NT2/D1 (cell line): ENCODE results near the gene HOTAIR.
A peak's percentile ranks its signal among the peaks of the same experiment; 100 is the strongest.

Source experiments
- DNase-seq: peaks from one replicate; pipeline ENCODE4 v3.0.0-alpha.2; 2011; ENCODE audit warnings: low read depth, low spot score
- H3K27me3 ChIP-seq: 2 replicates; pipeline ENCODE4 v1.6.0; 2011; ENCODE audit warnings: mild to moderate bottlenecking; ENCODE audit not compliant: insufficient read length, insufficient read depth
- H3K36me3 ChIP-seq: 2 replicates; pipeline ENCODE4 v1.6.1; 2011; ENCODE audit warnings: mild to moderate bottlenecking, low read length, mixed read lengths; ENCODE audit not compliant: insufficient read depth, insufficient read length
- H3K4me1 ChIP-seq: 2 replicates; pipeline ENCODE4 v1.5.1; 2011; ENCODE audit not compliant: insufficient read depth, insufficient read length
- H3K4me3 ChIP-seq: 2 replicates; pipeline ENCODE4 v1.5.1; 2011; ENCODE audit warnings: low read depth; ENCODE audit not compliant: insufficient read length
- H3K9ac ChIP-seq: 2 replicates; pipeline ENCODE4 v1.6.0; 2011; ENCODE audit warnings: low read depth; ENCODE audit not compliant: insufficient read length
- H3K9me3 ChIP-seq: 2 replicates; pipeline ENCODE4 v1.5.1; 2011; ENCODE audit warnings: mild to moderate bottlenecking, low read length; ENCODE audit not compliant: insufficient read depth
- SUZ12 ChIP-seq: IDR thresholded peaks from 2 replicates; pipeline ENCODE4 v1.6.1; 2011; ENCODE audit not compliant: insufficient read length, insufficient read depth; ENCODE audit errors: extremely low read depth
- YY1 ChIP-seq: IDR thresholded peaks from 2 replicates; pipeline ENCODE4 v1.6.1; 2011; ENCODE audit not compliant: insufficient read length, insufficient read depth
- ZNF274 ChIP-seq: IDR thresholded peaks from 2 replicates; pipeline ENCODE4 v1.6.1; 2011; ENCODE audit warnings: mild to moderate bottlenecking, low read depth, low read length

The HOTAIR gene

GRCh38 chr12:53971129-53971528, 3.6 kb downstream of the HOTAIR start:
- Histone ChIP-seq H3K36me3 (no peaks in the 10 kb centered on the region), H3K9me3 (no peaks in the 10 kb centered on the region), H3K9ac (no peak overlapping the region), H3K27me3 (peaks cover 100% of the 10 kb centered on the region), H3K4me3 (no peak overlapping the region), H3K4me1 (peaks cover 8% of the 10 kb centered on the region)
- no peak for DNase-seq
- no peak for TF ChIP-seq YY1
- TF ChIP-seq SUZ12: peak; percentile 52

GRCh38 chr12:53970451-53970850, 4.3 kb downstream of the HOTAIR start:
- Histone ChIP-seq H3K27me3 (peaks cover 100% of the 10 kb centered on the region), H3K4me1 (peaks cover 4% of the 10 kb centered on the region), H3K9me3 (no peaks in the 10 kb centered on the region), H3K36me3 (no peaks in the 10 kb centered on the region), H3K9ac (no peak overlapping the region), H3K4me3 (no peak overlapping the region)
- DNase-seq: no peak
- TF ChIP-seq YY1 (no peak), SUZ12 (no peak), ZNF274 (no peak)

GRCh38 chr12:53969588-53970259, 5.0 kb downstream of the HOTAIR start:
- no peak overlapping the region for H3K4me3 ChIP-seq
- H3K36me3 ChIP-seq: no peaks in the 10 kb centered on the region
- no peak overlapping the region for H3K9ac ChIP-seq
- H3K4me1 ChIP-seq: peaks cover 4% of the 10 kb centered on the region
- no peak for DNase-seq
- no peaks in the 10 kb centered on the region for H3K9me3 ChIP-seq
- peaks cover 100% of the 10 kb centered on the region for H3K27me3 ChIP-seq
- TF ChIP-seq SUZ12 (no peak), YY1 (no peak), ZNF274 (no peak)

GRCh38 chr12:53968214-53969127, 6.3 kb downstream of the HOTAIR start:
- DNase-seq: no peak
- Histone ChIP-seq H3K36me3 (no peaks in the 10 kb centered on the region), H3K4me3 (no peak overlapping the region), H3K4me1 (peaks cover 4% of the 10 kb centered on the region), H3K27me3 (peaks cover 100% of the 10 kb centered on the region), H3K9me3 (no peaks in the 10 kb centered on the region), H3K9ac (no peak overlapping the region)
- TF ChIP-seq ZNF274 (no peak), YY1 (no peak), SUZ12 (no peak)

GRCh38 chr12:53967421-53967925, 7.3 kb downstream of the HOTAIR start:
- peaks cover 100% of the 10 kb centered on the region for H3K27me3 ChIP-seq
- H3K9me3 ChIP-seq: no peaks in the 10 kb centered on the region
- no peaks in the 10 kb centered on the region for H3K36me3 ChIP-seq
- H3K9ac ChIP-seq: no peak overlapping the region
- no peaks in the 10 kb centered on the region for H3K4me1 ChIP-seq
- H3K4me3 ChIP-seq: no peak overlapping the region
- no peak for TF ChIP-seq ZNF274
- no peak for TF ChIP-seq YY1
- no peak for TF ChIP-seq SUZ12
- no peak for DNase-seq

DNA sequence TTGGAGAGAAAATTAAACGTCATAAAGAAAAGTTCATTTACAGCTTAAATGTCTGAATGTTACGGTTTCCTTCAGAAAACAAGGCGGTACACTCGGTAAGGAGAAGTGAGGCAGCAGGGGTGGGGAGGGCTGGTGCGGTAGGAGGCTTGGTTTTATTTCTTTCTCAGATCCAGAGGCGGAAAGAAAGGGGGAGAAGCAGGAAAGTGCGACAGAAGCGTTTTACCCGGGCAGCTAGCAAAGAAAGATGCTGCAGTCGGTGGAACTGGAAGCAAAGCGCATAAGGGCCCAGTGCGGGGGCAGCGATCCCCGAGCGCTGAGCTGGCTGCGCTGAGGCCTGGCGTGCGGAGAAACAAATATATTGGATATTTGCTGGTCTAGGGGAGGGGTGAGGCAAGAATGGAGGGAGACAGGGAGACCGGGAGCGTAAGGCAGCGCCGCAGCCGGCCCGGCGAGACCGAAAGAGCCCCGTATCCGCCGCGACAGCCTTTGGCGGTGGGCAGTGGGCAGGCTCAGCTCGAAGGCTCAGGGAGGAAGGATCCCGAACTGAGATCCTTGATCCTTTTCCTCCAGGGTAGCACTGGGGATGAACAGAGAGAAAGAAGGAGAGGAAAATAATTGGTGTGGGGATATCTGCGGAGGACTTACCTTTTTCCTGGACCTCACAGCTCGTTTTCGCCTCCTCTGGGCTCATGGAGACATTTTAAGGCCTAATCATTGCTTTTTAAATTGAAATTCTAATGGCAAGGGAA, 8.2 kb downstream of the HOTAIR start:
- peak overlapping the region; percentile 12 for H3K4me3 ChIP-seq
- no peaks in the 10 kb centered on the region for H3K9me3 ChIP-seq
- no peak for DNase-seq
- peak overlapping the region; percentile 13 for H3K9ac ChIP-seq
- TF ChIP-seq SUZ12 (peak; percentile 91), ZNF274 (no peak), YY1 (no peak)
- H3K36me3 ChIP-seq: no peaks in the 10 kb centered on the region
- no peaks in the 10 kb centered on the region for H3K4me1 ChIP-seq
- peaks cover 100% of the 10 kb centered on the region for H3K27me3 ChIP-seq
